ENCODE data around the gene RBFOX2.

RBFOX2 gene

DNA sequence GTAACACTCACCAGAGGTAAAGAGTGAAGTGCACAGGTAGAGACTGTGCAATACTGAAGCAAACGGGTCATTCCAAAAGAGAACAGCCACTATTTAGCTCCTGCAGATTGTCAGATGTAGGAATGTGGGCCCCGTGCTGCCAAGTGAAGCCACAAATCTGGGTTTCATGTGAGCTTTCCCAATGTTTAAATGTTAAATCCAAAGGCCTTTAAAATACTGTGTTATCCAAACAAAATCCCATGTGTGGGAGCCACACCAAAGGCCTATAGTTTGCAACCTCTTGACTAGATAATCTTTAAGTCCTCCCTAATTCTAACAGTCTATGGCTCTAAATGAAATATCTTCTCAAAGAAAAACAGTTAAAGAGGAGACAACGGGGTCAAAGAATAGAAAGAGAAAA, 43.3 kb downstream of the RBFOX2 start:
- DNase-seq (ENCODE audit: insufficient read length, low spot score) = no peak
- FAIRE-seq = no peak
- TF ChIP-seq POLR2A (IDR thresholded peaks at IDR 0.05; ENCODE audit: low read depth, low read length) = no peak

DNA sequence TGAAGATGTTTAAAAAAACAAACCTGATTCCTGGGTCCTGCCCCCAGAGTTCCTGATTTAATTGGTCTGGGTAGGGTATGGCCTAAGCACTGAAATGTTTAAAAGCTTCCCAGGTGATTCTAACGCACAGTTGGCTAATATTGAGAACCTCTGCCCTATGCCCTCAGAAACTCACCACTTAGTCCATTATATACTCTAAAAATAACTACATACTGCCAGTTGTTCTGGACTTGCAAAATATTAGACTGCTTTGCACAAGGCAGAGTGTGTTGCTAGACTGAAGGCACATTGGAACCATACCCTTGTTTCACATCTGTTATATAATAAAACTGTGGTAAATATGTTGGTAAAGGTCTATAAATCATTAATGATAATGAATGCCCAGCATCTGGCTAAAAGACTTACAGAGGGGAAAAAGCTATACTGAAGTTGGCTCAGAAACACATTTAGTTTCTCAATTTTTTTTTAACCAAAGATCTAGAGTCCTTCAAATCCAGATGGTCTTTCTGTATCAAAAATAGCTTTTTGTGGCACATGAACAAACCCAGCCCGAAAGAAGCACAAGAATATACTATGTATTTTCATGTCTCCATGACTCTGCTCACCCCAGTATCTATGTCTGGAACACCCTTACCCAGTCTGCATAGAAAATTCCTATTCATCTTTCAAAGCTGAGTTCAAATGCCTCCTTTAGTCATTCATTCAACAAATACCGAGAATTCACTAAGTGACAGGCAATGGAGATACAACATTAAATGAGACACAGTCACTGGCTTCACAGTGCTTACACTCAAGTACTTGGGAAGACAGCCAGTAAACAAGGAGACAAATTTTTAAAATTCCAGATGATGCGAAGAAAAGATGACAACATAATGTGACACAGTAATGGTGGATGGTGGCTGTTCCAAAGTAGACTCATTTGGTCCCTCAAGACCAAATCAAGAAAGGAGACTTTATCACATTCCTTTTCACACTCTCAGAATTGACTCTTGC, 44.1 kb downstream of the RBFOX2 start:
- DNase-seq (ENCODE audit: insufficient read length, low spot score) (no peak), FAIRE-seq (no peak)
- TF ChIP-seq POLR2A (IDR thresholded peaks at IDR 0.05; ENCODE audit: low read depth, low read length) = no peak

DNA sequence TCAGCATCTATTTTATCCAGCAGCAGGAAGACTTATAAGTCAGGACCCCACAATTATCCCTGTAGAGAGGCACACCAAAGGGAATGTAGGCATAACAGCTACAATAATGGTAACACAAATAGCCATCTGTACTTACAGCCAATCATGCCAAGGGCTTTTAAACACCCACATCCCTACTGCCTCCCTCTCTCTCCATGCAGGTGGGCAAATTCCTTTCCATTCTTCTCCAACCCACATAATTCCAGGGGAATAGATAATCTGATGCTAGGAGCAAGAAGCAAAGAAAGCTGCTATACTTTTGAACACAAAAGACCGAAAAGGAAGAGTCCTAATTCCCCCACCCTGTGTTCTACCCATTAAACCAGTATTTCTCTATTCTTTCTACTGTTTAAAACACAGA, 46.7 kb downstream of the RBFOX2 start:
- TF ChIP-seq POLR2A (IDR thresholded peaks at IDR 0.05; ENCODE audit: low read depth, low read length) = no peak
- no peak for FAIRE-seq
- DNase-seq (ENCODE audit: insufficient read length, low spot score) = no peak

DNA sequence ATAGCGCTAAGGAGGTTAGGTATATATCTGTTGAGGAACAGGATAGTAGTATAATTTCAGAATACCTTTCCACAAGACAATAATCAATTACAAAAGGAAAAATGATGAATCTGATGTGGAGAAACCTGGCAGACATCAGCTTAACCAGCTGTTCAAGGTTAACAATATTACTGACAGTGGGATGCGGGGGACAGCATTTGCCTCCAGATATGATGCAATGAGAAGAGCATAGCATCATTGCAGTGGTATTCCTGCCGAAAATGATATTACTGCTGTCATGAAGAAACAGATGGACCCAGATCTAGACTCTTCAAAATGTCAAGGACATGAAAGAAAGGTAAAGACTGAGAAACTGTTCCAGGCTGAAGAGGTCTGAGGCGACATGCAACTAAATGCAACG, 49.7 kb downstream of the RBFOX2 start:
- no peak for DNase-seq (ENCODE audit: insufficient read length, low spot score)
- no peak for FAIRE-seq
- no peak for TF ChIP-seq POLR2A (IDR thresholded peaks at IDR 0.05; ENCODE audit: low read depth, low read length)

DNA sequence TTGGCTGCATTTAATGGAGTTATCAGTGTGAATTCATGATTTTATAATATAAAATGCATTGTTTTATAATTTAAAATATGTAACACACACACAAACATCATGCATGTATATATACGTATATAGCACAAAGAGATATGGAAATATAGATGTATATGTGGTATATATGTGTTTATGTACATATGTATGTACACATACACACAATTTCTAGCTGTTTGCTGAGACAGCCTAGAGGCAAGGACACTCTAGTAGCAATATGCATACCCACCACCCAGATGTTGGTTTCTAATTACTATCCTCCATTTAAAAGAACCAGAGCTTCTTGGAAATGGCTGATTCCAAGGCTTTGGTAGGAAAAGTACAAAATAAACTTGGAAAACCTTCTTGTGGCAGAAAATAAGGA, 50.4 kb downstream of the RBFOX2 start:
- no peak for DNase-seq (ENCODE audit: insufficient read length, low spot score)
- no peak for FAIRE-seq
- TF ChIP-seq POLR2A (IDR thresholded peaks at IDR 0.05; ENCODE audit: low read depth, low read length) = no peak

DNA sequence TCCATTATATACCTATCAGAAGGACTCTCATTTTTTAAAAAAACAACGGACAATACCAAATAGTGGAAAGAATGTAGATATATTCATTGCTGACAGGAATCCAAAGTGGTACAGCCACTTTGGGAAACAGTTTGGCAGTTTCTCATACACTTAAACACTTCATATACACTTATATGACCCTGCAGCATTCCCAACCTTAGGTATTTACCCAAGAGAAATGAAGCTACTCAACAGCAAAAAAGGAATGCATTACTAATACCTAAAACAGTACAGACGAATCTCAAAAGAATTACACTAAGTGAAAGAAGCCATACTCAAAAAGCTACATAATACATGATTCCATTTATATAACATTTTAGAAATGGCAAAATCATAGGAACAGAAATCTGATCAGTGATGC, 51.5 kb downstream of the RBFOX2 start:
- DNase-seq (ENCODE audit: insufficient read length, low spot score) (no peak), FAIRE-seq (no peak)

DNA sequence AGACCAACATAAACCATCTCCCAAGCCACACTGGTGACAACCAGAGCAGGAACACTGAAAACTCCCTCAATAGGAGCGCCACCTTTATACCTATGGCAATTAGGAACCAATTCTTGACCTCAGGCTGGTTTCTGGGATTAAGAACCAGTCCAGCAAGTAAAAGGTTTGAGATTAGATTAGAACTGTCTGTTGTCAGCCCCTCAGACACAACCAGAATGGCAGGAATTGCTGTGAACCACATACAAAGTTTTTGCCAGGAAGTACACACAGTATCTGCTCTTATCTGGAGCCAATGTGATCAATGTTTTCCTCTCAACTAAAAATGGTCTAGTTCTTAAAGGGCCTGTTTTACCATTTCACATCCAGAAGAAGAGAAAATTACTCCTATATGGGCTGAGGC, 55.2 kb downstream of the RBFOX2 start:
- no peak for FAIRE-seq
- DNase-seq (ENCODE audit: insufficient read length, low spot score) = no peak

More for the DNA sequence above, 51.5 kb downstream of the RBFOX2 start:
- TF ChIP-seq POLR2A (IDR thresholded peaks at IDR 0.05; ENCODE audit: low read depth, low read length) = no peak

DNA sequence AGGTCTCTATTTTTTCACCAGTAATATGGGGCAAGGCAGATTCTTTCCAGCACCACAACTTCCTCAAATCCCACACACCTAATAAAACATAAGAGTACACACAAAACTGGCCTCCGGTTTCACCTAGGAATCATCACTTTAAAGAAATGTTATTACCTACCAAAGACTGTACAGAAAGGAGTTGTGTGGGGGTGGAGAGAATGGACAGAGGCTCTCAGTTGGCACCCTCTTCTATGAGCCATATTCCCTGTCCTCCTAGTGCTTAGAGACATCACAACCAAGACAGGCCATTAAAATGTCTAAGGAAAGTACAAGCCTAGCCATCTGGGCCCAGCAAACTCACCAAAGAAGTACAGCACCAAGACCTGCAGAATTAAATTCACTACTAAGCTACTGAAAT, 56.1 kb downstream of the RBFOX2 start:
- DNase-seq (ENCODE audit: insufficient read length, low spot score) (no peak), FAIRE-seq (no peak)
- no peak for TF ChIP-seq POLR2A (IDR thresholded peaks at IDR 0.05; ENCODE audit: low read depth, low read length)

More for the DNA sequence above, 55.2 kb downstream of the RBFOX2 start:
- TF ChIP-seq POLR2A (IDR thresholded peaks at IDR 0.05; ENCODE audit: low read depth, low read length) = no peak

DNA sequence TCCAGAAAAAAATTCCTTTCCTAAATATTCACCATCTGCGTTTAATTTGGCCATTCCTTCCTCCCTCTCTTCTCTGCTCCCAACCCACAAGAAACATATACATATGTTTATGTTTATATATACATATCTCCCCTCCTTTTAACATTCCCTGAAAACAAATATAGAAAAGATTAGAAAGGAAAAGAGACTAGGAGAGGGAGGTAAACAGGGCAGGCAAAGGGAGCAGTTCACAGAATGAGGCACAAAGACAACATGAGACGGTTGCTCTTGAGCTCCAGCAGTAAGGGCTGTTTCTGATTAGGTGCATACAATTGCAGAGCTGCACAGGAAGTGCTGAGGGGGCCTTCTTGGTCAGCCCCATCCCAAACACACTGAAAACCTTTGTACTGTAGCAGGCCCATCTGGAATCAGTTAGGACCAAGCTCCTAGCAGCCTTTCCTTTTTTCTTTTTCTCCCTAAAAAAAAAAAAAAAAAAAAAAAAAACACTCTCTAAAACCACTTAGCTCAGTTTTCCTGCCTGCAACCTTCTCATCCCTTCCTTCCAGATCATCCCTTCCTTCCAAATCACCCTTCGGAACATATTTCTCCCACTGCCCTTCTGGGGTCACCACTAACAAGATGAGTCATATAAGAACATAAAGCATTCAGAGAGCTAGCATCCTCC, 57.0 kb downstream of the RBFOX2 start:
- no peak for DNase-seq (ENCODE audit: insufficient read length, low spot score)
- no peak for FAIRE-seq

DNA sequence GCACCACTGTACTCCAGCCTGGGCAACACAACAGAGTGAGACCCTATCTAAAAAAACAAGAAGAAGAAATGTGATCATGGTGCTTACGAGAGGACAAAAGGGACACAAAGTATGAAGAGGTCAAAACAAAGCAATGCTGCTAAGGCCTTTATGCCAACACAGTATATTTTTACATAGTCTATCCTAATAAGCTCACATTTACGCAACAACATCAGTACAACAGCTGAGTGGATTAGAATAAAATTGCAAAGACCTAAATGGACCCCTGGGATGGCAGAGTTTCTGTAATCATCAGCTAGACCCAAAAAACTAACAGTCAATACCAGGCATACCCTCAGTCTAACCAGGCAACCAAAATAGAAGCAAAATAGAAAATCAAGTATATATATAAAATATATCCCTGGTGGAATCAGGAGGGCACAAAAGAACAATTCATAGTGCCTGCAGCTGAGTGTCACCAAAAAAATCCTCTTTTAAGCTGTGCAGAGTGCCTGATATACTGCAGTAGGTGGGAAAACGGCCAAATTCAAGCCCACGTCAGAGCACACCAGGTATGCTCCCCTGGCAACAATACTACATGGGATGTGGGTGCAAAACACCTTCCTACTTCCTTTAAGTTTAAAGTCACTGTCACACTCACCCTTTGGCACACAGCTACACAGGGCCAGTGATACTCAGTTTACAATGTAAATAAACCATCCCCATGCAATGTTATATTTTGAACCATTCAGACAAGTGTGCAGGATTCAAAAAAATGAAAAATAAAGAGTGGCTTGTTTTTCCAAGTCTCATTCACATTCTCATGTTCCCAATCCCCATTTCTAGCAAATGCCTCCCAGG, 57.8 kb downstream of the RBFOX2 start:
- DNase-seq (ENCODE audit: insufficient read length, low spot score) (no peak), FAIRE-seq (no peak)
- no peak for TF ChIP-seq POLR2A (IDR thresholded peaks at IDR 0.05; ENCODE audit: low read depth, low read length)

More for the DNA sequence above, 57.0 kb downstream of the RBFOX2 start:
- TF ChIP-seq POLR2A (IDR thresholded peaks at IDR 0.05; ENCODE audit: low read depth, low read length) = no peak

DNA sequence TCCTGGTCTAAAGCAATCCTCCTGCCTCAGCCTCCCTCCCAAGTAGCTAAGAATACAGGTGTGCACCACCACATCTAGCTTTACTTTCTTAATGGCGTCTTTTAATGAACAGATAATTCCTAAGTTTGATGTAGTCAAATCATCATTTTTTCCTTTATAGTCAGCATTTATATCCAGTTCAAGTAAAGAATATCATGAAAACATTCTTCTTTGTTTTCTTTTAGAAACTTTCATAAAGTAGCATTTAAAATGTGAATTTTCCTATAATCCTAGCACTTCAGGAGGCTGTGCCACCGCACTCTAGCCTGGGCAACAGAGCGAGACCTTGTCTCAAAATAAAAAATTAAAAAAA, 61.6 kb downstream of the RBFOX2 start:
- DNase-seq (ENCODE audit: insufficient read length, low spot score) = no peak
- no peak for FAIRE-seq
- no peak for TF ChIP-seq POLR2A (IDR thresholded peaks at IDR 0.05; ENCODE audit: low read depth, low read length)

DNA sequence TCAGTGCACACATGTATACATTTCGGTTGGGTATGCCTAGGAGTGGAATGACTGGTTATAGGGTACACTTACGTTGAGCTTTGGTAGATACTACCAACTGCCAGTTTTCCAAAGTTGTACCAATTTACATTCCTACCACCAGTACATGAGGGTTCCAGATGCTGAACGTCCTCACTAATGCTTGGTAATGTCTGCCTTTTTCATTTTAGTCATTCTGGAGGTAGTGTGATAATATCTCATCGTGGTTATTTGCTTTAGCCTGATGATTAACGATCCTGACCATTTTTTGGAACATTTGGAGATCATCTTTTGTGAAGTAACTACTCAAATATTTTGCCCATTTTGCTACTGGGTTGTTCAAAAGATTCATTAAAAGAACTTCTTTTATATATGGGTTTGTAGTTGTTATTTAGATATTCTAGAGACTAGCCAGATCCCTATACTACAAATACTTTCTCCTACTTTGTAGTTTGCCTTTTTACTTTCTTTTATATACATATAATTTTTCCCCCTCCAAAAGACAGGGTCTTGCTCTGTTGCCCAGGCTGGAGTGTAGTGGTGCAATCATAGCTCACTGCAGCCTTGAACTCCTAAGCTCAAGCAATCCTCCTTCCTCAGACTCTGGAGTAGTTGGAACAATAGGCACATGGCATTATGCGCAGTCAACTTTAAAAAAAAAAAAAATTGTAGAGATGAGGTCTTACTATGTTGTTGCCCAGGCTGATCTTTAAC, 62.1 kb downstream of the RBFOX2 start:
- DNase-seq (ENCODE audit: insufficient read length, low spot score) = no peak
- no peak for TF ChIP-seq POLR2A (IDR thresholded peaks at IDR 0.05; ENCODE audit: low read depth, low read length)
- no peak for FAIRE-seq

DNA sequence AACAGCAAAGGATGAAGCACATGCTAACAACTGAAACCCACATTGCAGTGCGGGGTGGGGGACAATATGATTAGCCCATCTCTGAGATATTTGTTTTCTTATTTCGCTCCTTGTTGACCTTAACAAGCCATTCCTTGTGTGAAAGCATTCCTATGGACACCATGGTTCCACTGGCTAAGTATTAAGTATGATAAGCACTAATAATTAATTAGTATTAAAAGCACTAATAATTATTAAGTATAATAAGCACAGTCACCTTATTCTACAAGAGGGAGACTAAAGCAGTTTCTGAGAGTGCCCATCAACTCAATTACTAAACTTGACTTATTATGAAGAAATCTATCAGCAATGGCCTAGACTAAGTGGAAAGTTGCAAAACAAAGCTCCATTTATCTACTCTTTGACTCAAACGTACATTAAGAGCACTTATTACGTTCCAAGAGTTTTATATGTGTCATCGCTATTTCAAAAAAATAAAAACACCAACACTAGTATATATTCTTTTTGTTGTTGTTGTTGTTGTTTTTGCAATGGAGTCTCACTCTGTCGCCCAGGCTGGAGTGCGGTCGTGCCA, 65.3 kb downstream of the RBFOX2 start:
- FAIRE-seq (no peak), DNase-seq (ENCODE audit: insufficient read length, low spot score) (no peak)
- TF ChIP-seq POLR2A (IDR thresholded peaks at IDR 0.05; ENCODE audit: low read depth, low read length) = no peak
